ENCODE measurements around the gene CNTN1.
A peak's percentile ranks its signal among the peaks of the same experiment; 100 is the strongest.

CNTN1 gene

GRCh38 chr12:40691913-40692764, at the start of gene CNTN1:
Gene CNTN1 (plus strand): TSS chr12:40692439.
- DNase-seq (ENCODE audit: low spot score) = peak; percentile 65

GRCh38 chr12:40643506-40643905, 48.7 kb upstream of the CNTN1 start:
- no peak for DNase-seq (ENCODE audit: low spot score)

- no peak for DNase-seq (ENCODE audit: low spot score)
Observed at GRCh38 chr12:40643976-40644375, 48.3 kb upstream of the CNTN1 start.

GRCh38 chr12:40644708-40645107, 47.5 kb upstream of the CNTN1 start:
- no peak for DNase-seq (ENCODE audit: low spot score)

GRCh38 chr12:40645361-40645760, 46.9 kb upstream of the CNTN1 start:
- no peak for DNase-seq (ENCODE audit: low spot score)

GRCh38 chr12:40646456-40646855, 45.8 kb upstream of the CNTN1 start:
- DNase-seq (ENCODE audit: low spot score) = no peak

- no peak for DNase-seq (ENCODE audit: low spot score)
Observed at GRCh38 chr12:40646911-40647310, 45.3 kb upstream of the CNTN1 start.

- peak; percentile 36 for DNase-seq (ENCODE audit: low spot score)
Observed at GRCh38 chr12:40647651-40648050, 44.6 kb upstream of the CNTN1 start.

GRCh38 chr12:40648519-40648918, 43.7 kb upstream of the CNTN1 start:
- no peak for DNase-seq (ENCODE audit: low spot score)

GRCh38 chr12:40650038-40650704, 42.1 kb upstream of the CNTN1 start:
- no peak for DNase-seq (ENCODE audit: low spot score)

- no peak for DNase-seq (ENCODE audit: low spot score)
Observed at GRCh38 chr12:40655451-40655850, 36.8 kb upstream of the CNTN1 start.

GRCh38 chr12:40662366-40662765, 29.9 kb upstream of the CNTN1 start:
- no peak for DNase-seq (ENCODE audit: low spot score)

- no peak for DNase-seq (ENCODE audit: low spot score)
Observed at GRCh38 chr12:40663781-40664180, 28.5 kb upstream of the CNTN1 start.

- DNase-seq (ENCODE audit: low spot score) = no peak
Observed at GRCh38 chr12:40668099-40668529, 24.1 kb upstream of the CNTN1 start.

- DNase-seq (ENCODE audit: low spot score) = no peak
Observed at GRCh38 chr12:40672741-40673271, 19.4 kb upstream of the CNTN1 start.

- no peak for DNase-seq (ENCODE audit: low spot score)
Observed at GRCh38 chr12:40681148-40681547, 11.1 kb upstream of the CNTN1 start.

GRCh38 chr12:40684986-40685385, 7.3 kb upstream of the CNTN1 start:
- no peak for DNase-seq (ENCODE audit: low spot score)

GRCh38 chr12:40688085-40688725, 4.0 kb upstream of the CNTN1 start:
- no peak for DNase-seq (ENCODE audit: low spot score)

GRCh38 chr12:40689576-40689975, 2.7 kb upstream of the CNTN1 start:
- peak; percentile 16 for DNase-seq (ENCODE audit: low spot score)

- no peak for DNase-seq (ENCODE audit: low spot score)
Observed at GRCh38 chr12:40692765-40693206, 547 bp downstream of the CNTN1 start.

GRCh38 chr12:40693207-40693821, 1.1 kb downstream of the CNTN1 start:
- peak; percentile 51 for DNase-seq (ENCODE audit: low spot score)

Data from kidney tubule cell (primary cell).